ENCODE measurements around the gene ZNF414.

- TF ChIP-seq CTCF (IDR thresholded peaks at IDR 0.05) (no peak), POLR2A (IDR thresholded peaks at IDR 0.05) (no peak)
Observed at GRCh38 chr19:8526345-8527091, 12.6 kb upstream of the ZNF414 start.

All from body of pancreas (tissue), 4 donors.